H1 (cell line): ENCODE results near the gene MYPN. TPM values are rescaled to one million over a fixed set of nuclear protein-coding genes. Genes with fewer than 3 reads are reported as not detected.
"Not testable (repeated sequence)": the region's sequence is repeated elsewhere in the genome, so short reads cannot be mapped to it uniquely, and the experiment has no call there.

Experiments used
- CTCF ChIA-PET: fragments of 300-600 bp; sonication (Branson Sonifier 250); formaldehyde crosslinking; loops from one replicate; lab custom pipeline; 2021; ENCODE audit not compliant: partially characterized antibody; lab: Charles Lee
- POLR2A ChIA-PET: fragments of 300-600 bp; sonication (Branson Sonifier 250); formaldehyde crosslinking; loops from one replicate; lab custom pipeline; 2021; ENCODE audit warnings: inconsistent platforms; ENCODE audit not compliant: partially characterized antibody; lab: Charles Lee
- DNase-seq, 2 experiments: peaks; one replicate each; pipeline versions ENCODE4 v3.0.0 to v3.0.0-alpha.2; 2010 to 2022; ENCODE audit warnings: low spot score in 2 of 2, low read depth in 1 of 2, mixed read lengths in 1 of 2
- FAIRE-seq: peaks from 2 replicates; lab custom pipeline; 2011; peaks lifted over from hg19 to GRCh38; lab: Jason Lieb, UNC
- H2AFZ ChIP-seq: 2 replicates; pipeline ENCODE4 v1.8.1; 2012; ENCODE audit warnings: low read length, inconsistent platforms
- H2AK5ac ChIP-seq: 2 replicates; pipeline ENCODE4 v1.6.1; 2013; ENCODE audit warnings: low read depth, low read length
- H2BK120ac ChIP-seq: replicated peaks from 2 replicates; pipeline ENCODE3; 2013; ENCODE audit warnings: low read depth, low read length, inconsistent platforms
- H2BK12ac ChIP-seq: 2 replicates; pipeline ENCODE4 v1.6.1; 2013; ENCODE audit warnings: low read depth, low read length
- H2BK15ac ChIP-seq: 2 replicates; pipeline ENCODE4 v1.6.1; 2013; ENCODE audit warnings: low read length
- H2BK20ac ChIP-seq: 2 replicates; pipeline ENCODE4 v1.6.1; 2013; ENCODE audit warnings: low read length
- H2BK5ac ChIP-seq: 2 replicates; pipeline ENCODE4 v1.6.1; 2013; ENCODE audit warnings: low read depth, low read length
- H3K14ac ChIP-seq: 2 replicates; pipeline ENCODE4 v1.6.1; 2013; ENCODE audit warnings: inconsistent platforms; ENCODE audit not compliant: insufficient read length
- H3K18ac ChIP-seq: 2 replicates; pipeline ENCODE4 v1.6.1; 2013; ENCODE audit warnings: low read length; ENCODE audit errors: extremely low read depth
- H3K23ac ChIP-seq: 2 replicates; pipeline ENCODE4 v1.6.1; 2013; ENCODE audit warnings: inconsistent platforms; ENCODE audit not compliant: insufficient read length
- H3K23me2 ChIP-seq: 2 replicates; pipeline ENCODE4 v1.6.1; 2013; ENCODE audit warnings: low read depth, low read length
- H3K27ac ChIP-seq: 2 replicates; pipeline ENCODE4 v1.6.1; 2011; ENCODE audit warnings: low read depth, low read length, inconsistent platforms
- H3K27me3 ChIP-seq, 4 experiments: replicated peaks in 1 of 4; 1 replicate in 1 of 4; 2 replicates in 3 of 4; pipeline versions ENCODE4 v1.6.1 to v1.8.1; 2011 to 2013; ENCODE audit warnings: low read length in 3 of 4, mild to moderate bottlenecking in 3 of 4, inconsistent platforms in 2 of 4, mixed read lengths in 2 of 4, moderate library complexity in 1 of 4; ENCODE audit not compliant: control insufficient read depth in 3 of 4, insufficient read depth in 3 of 4; ENCODE audit errors: extremely low read depth in 1 of 4
- H3K36me3 ChIP-seq, 4 experiments: 2 replicates each; pipeline versions ENCODE4 v1.6.1 to v1.8.1; 2011 to 2013; ENCODE audit warnings: mild to moderate bottlenecking in 4 of 4, low read length in 3 of 4, moderate library complexity in 2 of 4, control low read depth in 1 of 4, inconsistent platforms in 1 of 4; ENCODE audit not compliant: insufficient read depth in 4 of 4, control insufficient read depth in 2 of 4
- H3K4ac ChIP-seq: replicated peaks from 2 replicates; pipeline ENCODE3; 2013; ENCODE audit warnings: low read length, low read depth, mixed read lengths, inconsistent platforms; ENCODE audit not compliant: insufficient read length
- H3K4me1 ChIP-seq, 4 experiments: replicated peaks in 1 of 4; 1 replicate in 1 of 4; 2 replicates in 3 of 4; pipeline versions ENCODE4 v1.6.1 to v1.8.1; 2011 to 2013; ENCODE audit warnings: low read length in 3 of 4, inconsistent platforms in 2 of 4, mixed read lengths in 1 of 4; ENCODE audit not compliant: insufficient read depth in 4 of 4, control insufficient read depth in 3 of 4
- H3K4me2 ChIP-seq, 2 experiments: 2 replicates each; pipeline versions ENCODE4 v1.6.1 to v1.8.1; 2011 to 2013; ENCODE audit warnings: low read depth in 2 of 2, low read length in 2 of 2, control low read depth in 1 of 2, inconsistent platforms in 1 of 2, mild to moderate bottlenecking in 1 of 2; ENCODE audit not compliant: insufficient read depth in 1 of 2
- H3K4me3 ChIP-seq, 4 experiments: fragments of 200-600, 300-600 bp in 1 of 4; sonication (generic), shearing (Covaris generic), sonication (Bioruptor Twin) in 1 of 4; 2 replicates each; pipeline versions ENCODE4 v1.5.1 to v1.8.1; 2011 to 2016; ENCODE audit warnings: low read length in 4 of 4, low read depth in 3 of 4, control low read depth in 2 of 4, inconsistent platforms in 2 of 4, mild to moderate bottlenecking in 2 of 4, mixed read lengths in 1 of 4, moderate library complexity in 1 of 4; ENCODE audit not compliant: insufficient read depth in 2 of 4; ENCODE audit errors: extremely low read depth in 1 of 4
- H3K56ac ChIP-seq: replicated peaks from 2 replicates; pipeline ENCODE3; 2013; ENCODE audit warnings: low read depth, mild to moderate bottlenecking, mixed read lengths, low read length, inconsistent platforms; ENCODE audit not compliant: insufficient read length
- H3K79me1 ChIP-seq: 2 replicates; pipeline ENCODE4 v1.6.1; 2013; ENCODE audit warnings: low read depth, low read length, control low read depth
- H3K79me2 ChIP-seq, 2 experiments: 2 replicates each; pipeline versions ENCODE4 v1.6.1 to v1.8.1; 2012 to 2013; ENCODE audit warnings: low read length in 2 of 2, mild to moderate bottlenecking in 2 of 2, inconsistent platforms in 1 of 2; ENCODE audit not compliant: insufficient read depth in 2 of 2, control insufficient read depth in 1 of 2
- H3K9ac ChIP-seq, 4 experiments: replicated peaks in 1 of 4; 1 replicate in 1 of 4; 2 replicates in 3 of 4; pipeline versions ENCODE4 v1.6.1 to v1.8.1; 2011 to 2013; ENCODE audit warnings: low read depth in 3 of 4, low read length in 3 of 4, control low read depth in 2 of 4, mild to moderate bottlenecking in 2 of 4, moderate library complexity in 2 of 4, inconsistent platforms in 1 of 4; ENCODE audit errors: extremely low read depth in 1 of 4
- H3K9me3 ChIP-seq, 2 experiments: 2 replicates each; pipeline versions ENCODE4 v1.6.1 to v1.8.1; 2012 to 2013; ENCODE audit warnings: mild to moderate bottlenecking in 2 of 2, moderate library complexity in 2 of 2, control low read depth in 1 of 2, inconsistent platforms in 1 of 2, low read depth in 1 of 2, low read length in 1 of 2, mixed read lengths in 1 of 2; ENCODE audit not compliant: insufficient read depth in 2 of 2
- H4K20me1 ChIP-seq, 2 experiments: replicated peaks in 1 of 2; 2 replicates each; pipeline versions ENCODE3 to v1.8.1; 2011 to 2013; ENCODE audit warnings: inconsistent platforms in 2 of 2, low read length in 2 of 2, mild to moderate bottlenecking in 1 of 2; ENCODE audit not compliant: insufficient read depth in 2 of 2, control insufficient read depth in 1 of 2
- H4K5ac ChIP-seq: 2 replicates; pipeline ENCODE4 v1.6.1; 2013; ENCODE audit warnings: low read length, low read depth, mixed read lengths, inconsistent platforms; ENCODE audit not compliant: insufficient read length
- H4K8ac ChIP-seq: 2 replicates; pipeline ENCODE4 v1.8.0; 2013; ENCODE audit warnings: mild to moderate bottlenecking, moderate library complexity, low read length, inconsistent platforms; ENCODE audit not compliant: insufficient read depth; ENCODE audit errors: extremely low read depth
- H4K91ac ChIP-seq: replicated peaks from 2 replicates; pipeline ENCODE3; 2013; ENCODE audit warnings: low read length, mixed read lengths, inconsistent platforms; ENCODE audit not compliant: insufficient read length
- WGBS, 2 experiments: shearing (Covaris generic) in 1 of 2; methylation state at CpG; one replicate each; pipeline versions ENCODE4 v1.1.6 to v1.1.7; 2013 to 2015; ENCODE audit warnings: low lambda C conversion rate in 2 of 2, mixed read lengths in 2 of 2, inconsistent platforms in 1 of 2, low coverage in 1 of 2, missing lambda C conversion rate in 1 of 2; ENCODE audit not compliant: insufficient replicate concordance in 2 of 2, insufficient coverage in 1 of 2, insufficient read length in 1 of 2; ENCODE audit errors: extremely low coverage in 1 of 2, missing lambda C conversion rate in 1 of 2; 5-methylcytosine and 5-hydroxymethylcytosine counted together
- polyA plus RNA-seq, 7 experiments: library from polyadenylated mRNA; depleted of rRNA in 3 of 7; stranded (reverse) in 5 of 7; unstranded in 2 of 7; fragments of >200 nt in 5 of 7; fragments of 200-250 nt in 2 of 7; gene quantifications; 1 replicate in 5 of 7; 2 replicates in 1 of 7; 4 replicates in 1 of 7; pipeline versions ENCODE4 v1.2.1 to v1.2.3, GENCODE V29; 2011 to 2013; ENCODE audit warnings: missing spikeins in 2 of 7, mixed read lengths in 2 of 7
- total RNA-seq: library from RNA; stranded (reverse); fragmentation: NEBNext Ultra II Directional; extraction: Animal tissue kit (Norgen Biotek cat#: 25700); gene quantifications from 2 replicates; pipeline ENCODE4 v1.2.1, GENCODE V29; 2021

Gene MYPN
- total and polyA plus RNA-seq, 2 of the 8 experiments (the other 6 are each of a cell fraction or from before 2014, with no cell fraction given) = not detected

- not testable (repeated sequence) for DNase-seq, H4K8ac ChIP-seq, H4K91ac ChIP-seq, H3K4me3 ChIP-seq, H3K4me2 ChIP-seq, H2BK15ac ChIP-seq, H3K9me3 ChIP-seq, H2AFZ ChIP-seq, H3K27ac ChIP-seq, H2BK5ac ChIP-seq, H4K5ac ChIP-seq, H3K23ac ChIP-seq, H3K27me3 ChIP-seq, H3K79me2 ChIP-seq, H2AK5ac ChIP-seq, H3K4me1 ChIP-seq, FAIRE-seq, H3K4ac ChIP-seq, H4K20me1 ChIP-seq, H3K18ac ChIP-seq, H2BK20ac ChIP-seq, H2BK120ac ChIP-seq, H3K79me1 ChIP-seq, H2BK12ac ChIP-seq, H3K56ac ChIP-seq, H3K23me2 ChIP-seq, H3K14ac ChIP-seq, H3K9ac ChIP-seq, H3K36me3 ChIP-seq
- WGBS, 2 experiments = 94% methylated on average over 7 of the region's 7 CpGs; no CpG with 5 or more reads in 1 of the 2 experiments
- POLR2A ChIA-PET = interaction anchor here (1.1 kb wide), 1 partner anchor 17 kb away, joined by 3 read pairs; no protein-coding TSS in a partner anchor
- CTCF ChIA-PET = interaction anchor here (0.7 to 2.3 kb wide), 3 partner anchors 13 to 107 kb away, joined by 3 to 7 read pairs (median 5); no protein-coding TSS in a partner anchor
Measured at GRCh38 chr10:68246397-68246796, 137.1 kb downstream of the MYPN start.
